GM15510 (cell line): ENCODE results near the gene ME1.

Experiments used
- POLR2A ChIP-seq: IDR thresholded peaks from 3 replicates; pipeline ENCODE4 v1.6.1; 2011; ENCODE audit warnings: borderline replicate concordance; ENCODE audit not compliant: insufficient read length; ENCODE audit errors: extremely low read depth

The ME1 gene

GRCh38 chr6:83436674-83437073, 5.8 kb upstream of the ME1 start:
- TF ChIP-seq POLR2A, result no peak

- no peak for TF ChIP-seq POLR2A
These were observed 2.3 kb upstream of the ME1 start for GRCh38 chr6:83433177-83433576.

GRCh38 chr6:83432636-83433035, 1.8 kb upstream of the ME1 start:
- no peak for TF ChIP-seq POLR2A

- no peak for TF ChIP-seq POLR2A
These were observed 799 bp upstream of the ME1 start for GRCh38 chr6:83431545-83432155.

- no peak for TF ChIP-seq POLR2A
These were observed 817 bp downstream of the ME1 start for GRCh38 chr6:83429857-83430610.

GRCh38 chr6:83429269-83429668, 1.6 kb downstream of the ME1 start:
- no peak for TF ChIP-seq POLR2A

GRCh38 chr6:83424392-83425018, 6.3 kb downstream of the ME1 start:
- no peak for TF ChIP-seq POLR2A

GRCh38 chr6:83417880-83418663, 12.8 kb downstream of the ME1 start:
- TF ChIP-seq POLR2A, result no peak

GRCh38 chr6:83413068-83413467, 17.8 kb downstream of the ME1 start:
- TF ChIP-seq POLR2A, result no peak

GRCh38 chr6:83411731-83412130, 19.1 kb downstream of the ME1 start:
- no peak for TF ChIP-seq POLR2A

GRCh38 chr6:83403191-83403590, 27.7 kb downstream of the ME1 start:
- no peak for TF ChIP-seq POLR2A

- no peak for TF ChIP-seq POLR2A
These were observed 41.2 kb downstream of the ME1 start for GRCh38 chr6:83389606-83390005.

- TF ChIP-seq POLR2A, result no peak
These were observed 45.4 kb downstream of the ME1 start for GRCh38 chr6:83385473-83385872.

- no peak for TF ChIP-seq POLR2A
These were observed 46.1 kb downstream of the ME1 start for GRCh38 chr6:83384751-83385150.

- no peak for TF ChIP-seq POLR2A
These were observed 48.9 kb downstream of the ME1 start for GRCh38 chr6:83381949-83382348.

GRCh38 chr6:83378621-83379388, 52.0 kb downstream of the ME1 start:
- no peak for TF ChIP-seq POLR2A
